ENCODE data around the gene MARK2. TPM values are rescaled to one million over a fixed set of nuclear protein-coding genes. Genes with fewer than 3 reads are reported as not detected.
A peak's percentile ranks its signal among the peaks of the same experiment; 100 is the strongest.

MARK2 gene
- total RNA-seq, 1 donor from 2014 or later = 36.5 TPM

GRCh38 chr11:63834535-63835157 lies 4.3 kb upstream of the MARK2 start:
- intact Hi-C loops (cut with micrococcal nuclease) = loop anchor here (10.0 kb wide), 1 partner anchor 140 kb away; the partner anchor contains the start of gene COX8A
- no peaks in the 10 kb centered on the region for H3K9me3 Mint-ChIP-seq
- H3K4me3 Mint-ChIP-seq (ENCODE audit: low read depth) = no peak overlapping the region
- H3K4me1 Mint-ChIP-seq (ENCODE audit: low read depth) = peaks cover 14% of the 10 kb centered on the region
- H3K27ac Mint-ChIP-seq = no peak overlapping the region
- H3K36me3 Mint-ChIP-seq (ENCODE audit: low read depth) = peaks cover under 1% of the 10 kb centered on the region
- no peaks in the 10 kb centered on the region for H3K27me3 Mint-ChIP-seq (ENCODE audit: low read depth)
- DNase-seq (ENCODE audit: low spot score) = no peak

DNA sequence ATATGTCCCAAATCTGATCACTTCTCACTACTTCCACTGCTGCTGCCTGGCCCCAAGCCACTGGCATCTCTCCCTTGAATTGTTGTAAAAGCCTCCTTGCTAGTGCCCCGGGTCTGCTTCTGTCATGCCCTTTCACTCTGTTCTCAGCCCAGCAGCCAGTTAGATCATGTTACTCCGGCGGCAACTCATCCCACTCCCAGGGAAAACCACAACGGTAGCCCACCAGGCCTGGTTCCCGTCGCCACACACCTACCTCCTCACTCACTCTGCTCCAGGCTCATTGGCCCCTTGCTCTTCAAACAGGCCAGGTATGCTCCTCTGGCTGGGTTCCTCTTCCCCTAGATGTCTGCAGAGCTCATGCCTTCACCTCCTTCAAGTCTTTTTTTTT lies 3.8 kb upstream of the MARK2 start:
- H3K27me3 Mint-ChIP-seq (ENCODE audit: low read depth) = no peaks in the 10 kb centered on the region
- peaks cover 18% of the 10 kb centered on the region for H3K4me1 Mint-ChIP-seq (ENCODE audit: low read depth)
- no peak for DNase-seq (ENCODE audit: low spot score)
- no peak overlapping the region for H3K4me3 Mint-ChIP-seq (ENCODE audit: low read depth)
- no peaks in the 10 kb centered on the region for H3K9me3 Mint-ChIP-seq
- H3K36me3 Mint-ChIP-seq (ENCODE audit: low read depth) = peaks cover 6% of the 10 kb centered on the region
- intact Hi-C loops (cut with micrococcal nuclease) = loop anchor here (10.0 kb wide), 1 partner anchor 140 kb away; the partner anchor contains the start of gene COX8A
- H3K27ac Mint-ChIP-seq = no peak overlapping the region

DNA sequence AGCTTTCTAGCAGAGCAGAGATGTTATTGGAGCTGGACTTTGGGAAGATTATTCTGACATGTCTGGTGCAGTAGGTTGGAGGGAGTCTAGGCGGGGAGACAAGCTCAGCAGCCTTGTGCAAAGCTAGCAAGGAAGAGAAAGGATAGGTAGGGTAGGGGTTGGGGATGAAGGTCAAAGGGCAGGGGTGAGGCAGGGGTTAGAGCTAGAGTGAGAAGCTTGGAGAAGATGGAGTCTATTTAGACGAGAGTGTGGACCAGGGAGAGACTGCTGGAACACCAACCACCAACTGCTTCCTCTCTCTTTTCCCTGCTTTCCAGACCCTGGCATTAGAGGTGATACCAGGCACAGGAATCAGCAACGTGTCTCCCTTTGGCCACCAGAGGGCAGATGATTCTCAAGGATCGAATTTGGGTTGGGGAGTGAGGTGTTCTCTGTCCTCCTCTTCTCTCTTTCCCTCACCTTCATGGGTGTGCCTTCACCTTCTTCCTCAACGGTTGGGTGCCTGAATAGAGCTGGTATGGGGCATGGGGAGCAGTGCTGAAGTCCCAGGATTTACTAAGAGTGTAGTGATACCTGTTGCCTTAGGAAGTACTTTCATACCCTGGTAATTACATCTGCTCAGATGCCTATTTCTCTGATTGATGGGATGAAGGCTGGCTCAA lies 1.8 kb upstream of the MARK2 start:
- Mint-ChIP-seq H3K9me3 (no peaks in the 10 kb centered on the region), H3K36me3 (ENCODE audit: low read depth) (peaks cover 25% of the 10 kb centered on the region), H3K4me3 (ENCODE audit: low read depth) (peak overlapping the region; percentile 31), H3K4me1 (ENCODE audit: low read depth) (peaks cover 37% of the 10 kb centered on the region), H3K27me3 (ENCODE audit: low read depth) (no peaks in the 10 kb centered on the region), H3K27ac (peak overlapping the region; percentile 71)
- DNase-seq (ENCODE audit: low spot score) = peak; percentile 63
- intact Hi-C loops (cut with micrococcal nuclease) = loop anchor here (1.0 to 10.0 kb wide), 4 partner anchors 29 to 138 kb away; partner anchors contain the start of gene COX8A

- intact Hi-C loops (cut with micrococcal nuclease) = loop anchor here (1.0 to 10.0 kb wide), 8 partner anchors 29 to 311 kb away; partner anchors contain the start of genes COX8A and ZFTA
- Mint-ChIP-seq H3K27me3 (ENCODE audit: low read depth) (no peaks in the 10 kb centered on the region), H3K4me1 (ENCODE audit: low read depth) (peaks cover 39% of the 10 kb centered on the region), H3K27ac (peak overlapping the region; percentile 78), H3K9me3 (no peaks in the 10 kb centered on the region), H3K36me3 (ENCODE audit: low read depth) (peaks cover 30% of the 10 kb centered on the region), H3K4me3 (ENCODE audit: low read depth) (peak overlapping the region; percentile 78)
- no peak for DNase-seq (ENCODE audit: low spot score)
These were observed 1.2 kb upstream of the MARK2 start for GRCh38 chr11:63837739-63838138.

- intact Hi-C loops (cut with micrococcal nuclease) = loop anchor here (1.0 to 10.0 kb wide), 5 partner anchors 50 to 311 kb away; partner anchors contain the start of genes COX8A and ZFTA
- Mint-ChIP-seq H3K4me1 (ENCODE audit: low read depth) (peaks cover 44% of the 10 kb centered on the region), H3K9me3 (no peaks in the 10 kb centered on the region), H3K36me3 (ENCODE audit: low read depth) (peaks cover 34% of the 10 kb centered on the region), H3K4me3 (ENCODE audit: low read depth) (peak overlapping the region; percentile 78), H3K27ac (peak overlapping the region; percentile 78), H3K27me3 (ENCODE audit: low read depth) (no peaks in the 10 kb centered on the region)
- DNase-seq (ENCODE audit: low spot score) = no peak
These were observed 696 bp upstream of the MARK2 start for GRCh38 chr11:63838150-63838677.

- Mint-ChIP-seq H3K4me1 (ENCODE audit: low read depth) (peaks cover 48% of the 10 kb centered on the region), H3K36me3 (ENCODE audit: low read depth) (peaks cover 45% of the 10 kb centered on the region)
- DNase-seq (ENCODE audit: low spot score) = peak; percentile 27
These were observed 822 bp downstream of the MARK2 start for GRCh38 chr11:63839508-63840355.

DNA sequence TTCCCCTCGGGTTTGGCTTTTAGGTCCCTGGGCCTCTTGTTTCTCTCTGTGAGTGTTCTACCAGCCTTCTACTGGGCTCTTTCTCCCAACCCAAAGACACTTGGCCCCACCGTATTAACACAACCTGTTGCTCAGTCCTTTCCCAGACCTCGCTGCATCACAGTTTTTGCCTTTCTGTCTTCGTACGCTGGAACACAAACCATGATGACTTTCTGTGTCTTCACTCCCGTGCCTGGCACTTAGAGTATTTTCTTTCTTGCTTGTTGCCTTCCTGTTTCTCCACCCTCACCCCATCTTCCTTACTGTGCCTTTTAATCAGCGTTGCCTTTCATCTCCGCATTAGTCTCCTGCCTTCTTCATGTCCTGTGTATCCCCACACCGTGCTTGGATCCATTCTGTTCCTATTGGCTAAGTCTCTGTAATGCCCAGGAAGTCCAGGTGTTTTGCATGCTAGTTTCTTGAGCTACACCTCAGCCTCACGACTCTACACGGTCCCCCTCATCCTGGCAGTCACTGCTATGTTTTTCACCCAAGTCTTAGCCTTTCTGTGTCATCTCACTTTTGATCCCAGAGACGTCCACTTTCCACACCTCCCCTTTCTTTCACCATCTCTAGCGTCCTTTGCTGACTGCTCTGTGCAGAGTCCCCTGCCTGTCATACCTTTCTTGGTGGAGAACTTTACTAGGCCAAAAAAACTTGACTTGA lies 1.6 kb downstream of the MARK2 start:
- intact Hi-C loops (cut with micrococcal nuclease) = loop anchor here (2.0 kb wide), 1 partner anchor 60 kb away; no protein-coding TSS in a partner anchor
- H3K4me3 Mint-ChIP-seq (ENCODE audit: low read depth) = peak overlapping the region; percentile 87
- peaks cover 54% of the 10 kb centered on the region for H3K4me1 Mint-ChIP-seq (ENCODE audit: low read depth)
- H3K27me3 Mint-ChIP-seq (ENCODE audit: low read depth) = no peaks in the 10 kb centered on the region
- peak overlapping the region; percentile 85 for H3K27ac Mint-ChIP-seq
- peaks cover 50% of the 10 kb centered on the region for H3K36me3 Mint-ChIP-seq (ENCODE audit: low read depth)
- DNase-seq (ENCODE audit: low spot score) = no peak
- no peaks in the 10 kb centered on the region for H3K9me3 Mint-ChIP-seq

More at GRCh38 chr11:63839508-63840355, 822 bp downstream of the MARK2 start:
- peak overlapping the region; percentile 87 for H3K4me3 Mint-ChIP-seq (ENCODE audit: low read depth)
- no peaks in the 10 kb centered on the region for H3K9me3 Mint-ChIP-seq
- intact Hi-C loops (cut with micrococcal nuclease) = loop anchor here (2.0 to 10.0 kb wide), 4 partner anchors 61 to 309 kb away; partner anchors contain the start of genes COX8A and ZFTA
- no peaks in the 10 kb centered on the region for H3K27me3 Mint-ChIP-seq (ENCODE audit: low read depth)
- H3K27ac Mint-ChIP-seq = peak overlapping the region; percentile 85

GRCh38 chr11:63841554-63841953 lies 2.6 kb downstream of the MARK2 start:
- H3K27ac Mint-ChIP-seq = no peak overlapping the region
- peaks cover 56% of the 10 kb centered on the region for H3K36me3 Mint-ChIP-seq (ENCODE audit: low read depth)
- H3K4me1 Mint-ChIP-seq (ENCODE audit: low read depth) = peaks cover 54% of the 10 kb centered on the region
- intact Hi-C loops (cut with micrococcal nuclease) = loop anchor here (2.0 kb wide), 1 partner anchor 59 kb away; no protein-coding TSS in a partner anchor
- no peaks in the 10 kb centered on the region for H3K9me3 Mint-ChIP-seq
- no peaks in the 10 kb centered on the region for H3K27me3 Mint-ChIP-seq (ENCODE audit: low read depth)
- peak overlapping the region; percentile 87 for H3K4me3 Mint-ChIP-seq (ENCODE audit: low read depth)
- DNase-seq (ENCODE audit: low spot score) = no peak

DNA sequence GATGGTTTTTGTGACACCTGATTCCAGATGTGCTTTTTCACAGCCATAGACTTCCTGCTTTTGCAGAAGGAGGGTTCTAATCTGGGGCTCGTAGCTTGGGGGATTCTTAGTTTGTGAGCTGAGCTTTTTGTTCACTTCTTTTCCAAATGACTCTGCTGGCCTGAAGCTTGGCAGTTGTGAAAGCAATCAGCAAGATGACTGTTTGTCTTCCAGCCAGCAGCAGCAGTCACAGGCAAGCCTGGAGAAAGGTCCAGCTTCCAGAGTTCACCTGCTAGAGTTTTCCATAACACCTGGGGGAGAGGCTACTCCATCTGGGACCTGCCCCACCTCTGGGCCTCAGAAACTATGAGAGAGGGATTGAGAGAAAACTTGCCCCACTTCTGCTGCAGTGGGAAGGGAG lies 4.1 kb downstream of the MARK2 start:
- no peak overlapping the region for H3K4me3 Mint-ChIP-seq (ENCODE audit: low read depth)
- DNase-seq (ENCODE audit: low spot score) = no peak

DNA sequence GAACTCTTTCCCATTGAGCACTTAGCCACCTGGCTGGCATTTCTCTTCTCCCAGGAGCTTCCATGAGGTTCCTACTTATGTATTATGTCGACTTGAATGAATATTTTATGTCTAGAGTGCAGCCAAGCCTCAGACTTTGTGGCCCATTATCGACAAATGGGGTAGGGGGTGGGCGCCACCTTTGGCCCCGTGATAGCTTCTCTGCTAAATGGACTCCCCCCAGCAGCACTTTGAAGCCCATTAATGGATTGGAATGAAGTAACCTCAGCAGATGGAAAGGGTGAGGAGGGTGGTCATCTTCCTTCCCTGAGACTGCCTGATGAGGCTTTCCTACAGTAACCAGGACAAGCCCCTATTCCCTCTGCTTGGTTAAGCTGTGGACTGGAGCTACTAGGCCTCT lies 5.9 kb downstream of the MARK2 start:
- H3K4me1 Mint-ChIP-seq (ENCODE audit: low read depth) = peaks cover 48% of the 10 kb centered on the region
- H3K27ac Mint-ChIP-seq = no peak overlapping the region

More for the DNA sequence above, 4.1 kb downstream of the MARK2 start:
- Mint-ChIP-seq H3K36me3 (ENCODE audit: low read depth) (peaks cover 62% of the 10 kb centered on the region), H3K4me1 (ENCODE audit: low read depth) (peaks cover 50% of the 10 kb centered on the region), H3K9me3 (no peaks in the 10 kb centered on the region), H3K27me3 (ENCODE audit: low read depth) (no peaks in the 10 kb centered on the region), H3K27ac (no peak overlapping the region)
- intact Hi-C loops (cut with micrococcal nuclease) = no loop called here

DNA sequence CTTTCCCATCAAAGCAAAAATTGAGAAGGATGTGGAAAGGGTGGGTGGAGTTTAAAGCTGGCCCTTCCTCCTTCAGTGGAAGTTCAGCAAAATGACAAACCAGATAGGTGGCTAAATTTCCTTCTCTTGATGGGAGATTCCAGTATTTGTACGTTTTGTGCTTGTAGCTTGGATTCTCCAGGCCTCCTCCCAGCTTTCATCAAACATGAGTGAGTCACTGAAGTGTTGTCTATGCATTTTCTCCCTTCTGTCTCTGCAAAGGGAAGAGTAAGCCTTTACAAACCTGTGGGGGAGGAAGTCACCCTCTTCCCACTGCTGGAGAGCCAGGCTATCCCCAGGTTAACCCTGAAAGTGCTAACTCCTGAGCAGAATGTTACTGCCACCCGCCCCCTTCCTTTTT lies 6.4 kb downstream of the MARK2 start:
- intact Hi-C loops (cut with micrococcal nuclease) = no loop called here
- Mint-ChIP-seq H3K27ac (no peak overlapping the region), H3K4me3 (ENCODE audit: low read depth) (no peak overlapping the region), H3K4me1 (ENCODE audit: low read depth) (peaks cover 45% of the 10 kb centered on the region), H3K27me3 (ENCODE audit: low read depth) (no peaks in the 10 kb centered on the region), H3K36me3 (ENCODE audit: low read depth) (peaks cover 56% of the 10 kb centered on the region), H3K9me3 (no peaks in the 10 kb centered on the region)
- no peak for DNase-seq (ENCODE audit: low spot score)

More for the DNA sequence above, 5.9 kb downstream of the MARK2 start:
- no peak for DNase-seq (ENCODE audit: low spot score)
- H3K27me3 Mint-ChIP-seq (ENCODE audit: low read depth) = no peaks in the 10 kb centered on the region
- H3K36me3 Mint-ChIP-seq (ENCODE audit: low read depth) = peaks cover 59% of the 10 kb centered on the region
- H3K4me3 Mint-ChIP-seq (ENCODE audit: low read depth) = no peak overlapping the region
- intact Hi-C loops (cut with micrococcal nuclease) = no loop called here
- H3K9me3 Mint-ChIP-seq = no peaks in the 10 kb centered on the region

DNA sequence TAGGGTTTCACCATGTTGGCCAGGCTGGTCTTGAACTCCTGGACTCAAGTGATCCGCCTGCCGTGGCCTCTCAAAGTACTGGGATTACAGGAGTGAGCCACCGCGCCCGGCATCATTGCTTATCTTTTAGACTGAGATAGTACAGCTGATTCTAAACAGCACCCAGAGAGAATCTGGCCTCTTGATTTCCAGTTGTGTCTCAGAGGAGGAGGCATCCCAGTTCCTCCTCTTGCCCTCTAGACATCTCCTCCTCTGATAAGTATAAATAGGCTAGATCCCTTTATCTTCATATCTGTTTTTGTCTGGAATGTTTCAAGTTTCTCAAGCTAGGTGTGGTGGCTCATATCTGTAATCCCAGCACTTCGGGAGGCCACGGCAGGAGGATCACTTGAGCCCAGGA lies 7.0 kb downstream of the MARK2 start:
- Mint-ChIP-seq H3K4me1 (ENCODE audit: low read depth) (peaks cover 44% of the 10 kb centered on the region), H3K36me3 (ENCODE audit: low read depth) (peaks cover 56% of the 10 kb centered on the region), H3K4me3 (ENCODE audit: low read depth) (no peak overlapping the region), H3K27ac (peak overlapping the region; percentile 52), H3K9me3 (no peaks in the 10 kb centered on the region), H3K27me3 (ENCODE audit: low read depth) (no peaks in the 10 kb centered on the region)
- intact Hi-C loops (cut with micrococcal nuclease) = no loop called here
- DNase-seq (ENCODE audit: low spot score) = no peak
